AG04450 (cell line): ENCODE results near the gene SNCG. TPM values are rescaled to one million over a fixed set of nuclear protein-coding genes. Genes with fewer than 3 reads are reported as not detected.

Experiments
- CTCF ChIA-PET: fragments of 300-600, 350-600 bp; formaldehyde crosslinking; extraction: SDS; loops from one replicate; lab custom pipeline; 2022; ENCODE audit warnings: antibody characterized with exemption, inconsistent platforms; lab: Charles Lee
- POLR2A ChIA-PET: fragments of 350-600 bp; formaldehyde crosslinking; extraction: SDS; loops from one replicate; lab custom pipeline; 2021; ENCODE audit warnings: antibody characterized with exemption, inconsistent platforms; lab: Yijun Ruan, JAX
- DNase-seq: peaks from one replicate; pipeline ENCODE4 v3.0.0-alpha.2; 2011; ENCODE audit warnings: low read depth, low spot score
- H3K27ac ChIP-seq: one replicate; pipeline ENCODE4 v1.5.1; 2012; ENCODE audit warnings: low read depth, low read length, control low read depth
- H3K27me3 ChIP-seq: one replicate; pipeline ENCODE4 v1.6.0; 2012; ENCODE audit warnings: low read length; ENCODE audit not compliant: control insufficient read depth, insufficient read depth
- H3K4me3 ChIP-seq: 2 replicates; pipeline ENCODE4 v1.5.1; 2011; ENCODE audit warnings: mild to moderate bottlenecking, low read depth, low read length, control low read depth
- H3K9me3 ChIP-seq: 2 replicates; pipeline ENCODE4 v1.5.1; 2012; ENCODE audit warnings: low read length; ENCODE audit not compliant: control insufficient read depth, insufficient read depth
- CTCF ChIP-seq: IDR thresholded peaks from 2 replicates; pipeline ENCODE4 v1.5.1; 2011; ENCODE audit warnings: low read depth, low read length, control low read depth, inconsistent platforms
- polyA plus RNA-seq: library from polyadenylated mRNA; depleted of rRNA; stranded (reverse); fragments of >200 nt; gene quantifications from 2 replicates; pipeline ENCODE4 v1.2.3, GENCODE V29; 2011

SNCG gene
- polyA plus RNA-seq, 1 experiment, result 4.6 TPM

GRCh38 chr10:86941991-86942421, 16.4 kb upstream of the SNCG start:
- no peak overlapping the region for H3K4me3 ChIP-seq
- TF ChIP-seq CTCF, result no peak
- peaks cover 9% of the 10 kb centered on the region for H3K27me3 ChIP-seq
- H3K27ac ChIP-seq, result no peak overlapping the region
- CTCF ChIA-PET, result interaction anchor here (0.7 to 2.3 kb wide), 4 partner anchors 19 to 253 kb away, joined by 3 to 15 read pairs (median 4); partner anchors contain the start of gene ADIRF
- POLR2A ChIA-PET, result interaction anchor here (0.6 kb wide), 1 partner anchor 18 kb away, joined by 6 read pairs; no protein-coding TSS in a partner anchor
- DNase-seq, result no peak
- H3K9me3 ChIP-seq, result peaks cover 7% of the 10 kb centered on the region; the same call in 1 of the 2 replicates

- DNase-seq, result no peak
- Histone ChIP-seq H3K9me3 (peaks cover 7% of the 10 kb centered on the region; the same call in 1 of the 2 replicates), H3K27ac (no peak overlapping the region), H3K27me3 (peaks cover 12% of the 10 kb centered on the region), H3K4me3 (no peak overlapping the region)
- CTCF ChIA-PET, result interaction anchor here (0.5 to 2.3 kb wide), 7 partner anchors 18 to 254 kb away, joined by 3 to 15 read pairs (median 4); partner anchors contain the start of gene ADIRF
- TF ChIP-seq CTCF, result no peak
- POLR2A ChIA-PET, result interaction anchor here (0.6 kb wide), 1 partner anchor 17 kb away, joined by 6 read pairs; no protein-coding TSS in a partner anchor
Measured at GRCh38 chr10:86942441-86943315, 15.7 kb upstream of the SNCG start.

DNA sequence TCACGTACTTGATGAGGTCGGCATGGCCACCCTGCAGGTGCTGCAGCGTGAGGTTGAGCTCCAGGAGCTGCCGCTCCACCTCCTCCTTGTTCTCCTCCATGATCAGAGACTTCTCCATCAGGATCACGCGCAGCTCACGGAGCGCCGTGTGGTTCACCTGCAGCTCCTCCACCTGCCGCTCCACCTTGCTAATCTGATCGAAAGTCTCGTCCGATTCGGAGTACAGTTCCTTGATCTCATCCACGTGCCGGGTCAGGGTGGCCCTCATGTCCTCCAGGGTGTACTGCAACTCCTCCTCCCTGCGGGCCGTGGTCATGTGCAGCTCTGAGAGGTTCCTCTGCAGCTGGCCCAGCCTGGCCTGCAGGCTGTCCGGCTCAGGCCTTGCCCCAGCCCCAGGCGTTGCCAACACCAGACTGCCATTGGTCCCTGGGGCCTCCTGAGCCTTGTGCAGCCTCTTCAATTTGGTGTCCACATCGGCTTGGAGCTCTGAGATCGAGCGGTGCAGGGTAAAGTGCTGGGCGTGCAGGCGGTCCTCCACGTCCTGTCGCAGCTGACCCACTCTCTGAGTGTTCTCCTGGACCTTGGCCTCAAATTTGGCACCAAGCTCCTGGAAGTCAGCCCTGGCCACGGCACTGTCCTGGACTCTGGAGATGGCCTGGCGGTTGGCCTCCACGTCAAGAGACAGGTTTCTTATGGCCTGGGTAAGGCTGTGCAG, 14.9 kb upstream of the SNCG start:
- ChIA-PET POLR2A (no interaction called here), CTCF (interaction anchor here (0.5 to 2.3 kb wide), 5 partner anchors 24 to 250 kb away, joined by 3 to 15 read pairs (median 5); partner anchors contain the start of gene ADIRF)
- no peak for DNase-seq
- H3K9me3 ChIP-seq, result peaks cover 7% of the 10 kb centered on the region; the same call in 1 of the 2 replicates
- H3K4me3 ChIP-seq, result no peak overlapping the region
- H3K27ac ChIP-seq, result no peak overlapping the region
- TF ChIP-seq CTCF, result no peak
- peaks cover 16% of the 10 kb centered on the region for H3K27me3 ChIP-seq

DNA sequence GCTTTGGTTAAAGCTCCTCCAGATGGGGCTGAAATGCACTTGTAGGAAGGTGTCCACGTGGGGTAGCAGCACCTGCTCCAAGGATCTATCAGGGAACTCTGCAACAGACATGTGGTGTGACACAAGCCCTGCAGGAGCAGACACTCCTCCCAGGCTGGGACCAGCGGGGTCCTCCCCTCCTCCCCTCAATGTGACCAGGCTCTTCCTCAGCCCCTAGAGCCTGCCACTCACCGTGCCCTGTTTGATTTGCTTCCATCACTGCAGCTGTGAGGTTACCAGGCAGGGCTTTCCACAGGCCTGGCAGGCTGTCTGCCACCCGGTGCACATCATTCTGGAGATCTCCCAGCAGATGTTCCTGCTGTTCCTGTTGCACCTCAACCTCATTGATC, 14.4 kb upstream of the SNCG start:
- TF ChIP-seq CTCF, result no peak

More for the DNA sequence above, 14.4 kb upstream of the SNCG start:
- H3K27me3 ChIP-seq, result peaks cover 16% of the 10 kb centered on the region
- no peak overlapping the region for H3K4me3 ChIP-seq
- no peak for DNase-seq
- peaks cover 7% of the 10 kb centered on the region; the same call in 1 of the 2 replicates for H3K9me3 ChIP-seq
- ChIA-PET POLR2A (no interaction called here), CTCF (interaction anchor here (1.3 to 2.3 kb wide), 2 partner anchors 23 to 250 kb away, joined by 4 to 15 read pairs; partner anchors contain the start of gene ADIRF)
- H3K27ac ChIP-seq, result no peak overlapping the region
